HS-5 (cell line): ENCODE results near the gene MPZL1.

Source experiments
- DNase-seq: peaks from one replicate; pipeline ENCODE4 v3.0.0-alpha.2; 2012; ENCODE audit warnings: low read depth

MPZL1 gene

DNA sequence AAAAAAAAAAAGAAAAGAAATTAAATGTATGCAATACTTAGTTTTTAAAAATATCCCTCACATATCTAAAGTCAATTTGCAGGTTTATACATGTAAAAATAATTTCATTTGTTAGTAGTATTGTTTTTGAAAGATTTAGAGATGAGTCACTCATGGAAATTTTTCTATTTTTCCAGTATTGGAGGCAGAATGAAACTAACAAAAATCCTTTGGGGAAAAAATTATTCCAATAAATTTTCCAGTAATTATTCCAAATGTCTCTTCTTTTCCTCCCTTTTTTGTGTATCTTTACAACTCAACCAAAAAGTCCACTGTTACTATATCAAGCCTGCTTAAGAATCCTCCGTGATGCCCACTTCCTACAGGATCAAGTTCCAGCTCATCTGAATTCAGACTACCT, 29.9 kb downstream of the MPZL1 start:
- no peak for DNase-seq

DNA sequence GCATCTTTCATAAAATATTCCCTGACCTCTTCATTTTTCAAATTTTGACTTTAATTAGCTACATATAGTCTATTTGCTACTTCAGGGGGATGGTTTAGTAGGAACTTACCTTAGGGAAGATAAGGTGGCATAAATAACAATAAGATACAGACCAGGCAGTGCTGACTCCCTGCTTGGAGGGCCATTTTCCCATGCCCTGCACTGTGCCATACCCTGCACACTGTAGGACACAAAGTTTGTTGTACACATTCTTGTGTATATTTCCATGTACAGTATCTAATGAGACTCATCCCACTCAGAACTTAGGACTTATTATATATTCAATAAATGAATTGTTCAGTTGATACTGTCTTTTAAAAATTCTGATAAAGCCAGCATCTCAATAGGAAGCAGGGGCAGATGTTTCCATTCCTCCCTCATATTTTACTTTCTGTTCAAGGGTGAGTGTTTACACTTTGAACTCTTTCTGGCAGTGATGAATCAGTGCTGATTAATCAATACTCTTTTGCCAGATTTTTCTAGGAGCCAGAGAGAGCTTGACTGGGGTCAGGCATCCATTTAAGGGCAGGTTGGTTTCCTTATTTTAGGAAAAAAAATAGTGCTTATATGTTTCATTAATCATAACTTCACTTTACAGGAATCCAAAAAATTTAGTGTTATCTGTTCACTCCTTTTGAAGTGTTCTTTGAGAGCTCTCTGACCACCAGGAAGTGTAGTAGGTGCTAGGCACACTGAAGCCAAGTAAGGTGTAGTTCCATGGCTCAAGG, 30.6 kb downstream of the MPZL1 start:
- DNase-seq = peak; percentile 55

DNA sequence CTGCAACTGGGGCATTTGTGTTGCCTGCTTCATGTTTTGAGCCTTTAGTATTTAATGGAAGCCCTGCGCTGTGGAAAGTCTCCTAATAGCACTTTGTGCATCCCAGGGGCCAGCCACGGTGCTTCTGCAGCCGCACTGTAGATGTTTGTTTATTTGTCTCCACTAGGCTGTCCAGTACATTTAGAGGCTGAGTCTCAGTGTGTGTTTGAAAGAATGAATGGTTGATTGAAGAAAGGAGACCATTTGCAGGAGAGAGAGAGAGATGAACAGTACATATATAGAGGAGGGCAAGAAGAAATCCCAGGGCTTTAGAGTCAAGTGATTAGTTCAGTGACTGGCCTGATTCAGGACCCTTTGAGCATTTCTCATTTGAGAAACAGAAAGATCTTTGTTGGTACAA, 33.9 kb downstream of the MPZL1 start:
- no peak for DNase-seq

DNA sequence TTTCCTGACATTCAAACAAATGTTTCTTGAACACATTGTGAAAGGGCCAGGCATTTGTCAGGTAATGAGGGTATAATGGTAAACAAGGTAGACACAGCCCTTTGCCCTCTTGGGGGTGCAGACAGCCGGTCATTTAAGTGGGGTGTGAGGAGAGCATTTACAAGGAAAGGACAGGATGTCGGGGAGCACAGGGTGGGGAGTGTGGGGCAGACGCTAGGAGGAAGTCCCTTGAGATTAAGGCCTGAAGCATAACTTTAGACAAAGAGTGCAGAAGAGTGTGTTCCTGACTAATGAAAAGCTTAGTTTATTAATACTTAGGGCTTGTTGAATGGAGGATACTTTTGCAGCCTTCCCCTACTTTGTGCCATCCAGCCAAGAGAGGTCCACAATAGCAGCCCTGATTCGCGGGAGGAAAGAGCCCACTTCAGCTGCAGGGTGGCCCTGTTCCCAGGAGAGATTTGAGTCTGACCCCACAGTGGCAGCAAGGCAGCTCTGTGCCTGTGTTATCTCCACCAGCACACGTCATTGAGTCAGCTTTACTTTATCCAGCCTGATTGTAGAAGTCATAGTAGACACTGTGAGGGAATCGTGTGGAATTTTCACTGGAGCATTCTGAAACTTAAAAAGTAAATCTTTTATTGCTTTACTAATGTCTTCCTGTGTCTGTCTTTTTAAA, 35.1 kb downstream of the MPZL1 start:
- no peak for DNase-seq

DNA sequence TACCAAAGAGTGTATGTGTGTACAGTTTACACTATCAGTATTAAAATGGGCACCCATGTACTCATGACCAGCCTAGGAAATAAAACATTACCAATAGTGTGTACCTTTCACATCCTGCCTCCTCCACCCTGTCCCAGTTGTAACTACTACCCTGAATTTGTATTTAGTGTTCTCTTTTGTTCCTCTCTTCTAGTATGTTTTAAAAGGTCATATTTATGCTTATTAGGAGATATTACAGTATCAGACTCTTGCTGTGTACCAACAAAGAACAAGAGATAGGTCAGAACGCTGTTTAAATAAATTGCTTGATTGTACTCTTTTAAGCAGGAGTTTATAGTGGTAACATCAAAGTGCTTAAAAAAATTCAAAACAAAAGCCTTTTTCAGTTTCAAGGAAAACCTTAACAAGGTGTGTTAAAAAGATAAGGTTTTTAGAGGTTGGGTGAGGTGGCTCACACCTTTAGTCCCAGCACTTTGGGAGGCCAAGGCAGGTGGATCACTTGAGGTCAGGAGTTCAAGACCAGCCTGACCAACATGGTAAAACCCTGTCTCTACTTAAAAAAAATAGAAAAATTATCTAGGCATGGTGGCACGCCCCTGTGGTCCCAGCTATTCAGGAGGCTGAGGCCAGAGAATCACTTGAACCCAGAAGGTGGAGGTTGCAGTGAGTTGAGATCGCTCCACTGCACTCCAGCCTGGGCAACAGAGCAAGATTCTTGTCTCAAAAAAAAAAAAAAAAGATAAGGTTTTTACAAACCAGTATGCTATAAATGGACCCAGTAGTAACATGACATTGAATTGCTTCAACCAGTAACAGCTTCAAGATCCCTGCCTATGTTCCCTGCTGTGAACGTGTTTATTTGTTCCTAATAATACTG, 35.9 kb downstream of the MPZL1 start:
- DNase-seq = no peak

DNA sequence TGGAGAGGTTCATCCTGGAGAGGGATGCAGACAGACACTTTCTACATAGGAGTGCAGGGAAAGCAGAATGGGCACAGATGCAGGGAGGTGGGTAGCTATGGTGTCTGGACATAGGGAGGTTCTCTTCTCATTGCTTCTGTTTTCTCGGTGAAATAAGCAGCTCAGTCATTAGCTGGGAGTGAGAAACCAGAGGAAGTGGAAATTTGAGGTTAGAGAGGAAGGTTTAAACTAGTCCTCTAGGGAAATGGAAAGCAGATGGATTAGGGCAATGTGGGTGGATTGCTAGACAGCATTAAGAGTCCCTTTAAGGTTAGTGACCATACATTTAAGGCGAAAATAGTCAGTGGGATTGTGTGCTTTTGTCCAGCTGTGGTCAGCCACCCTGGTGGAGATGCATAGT, 39.6 kb downstream of the MPZL1 start:
- DNase-seq = no peak

DNA sequence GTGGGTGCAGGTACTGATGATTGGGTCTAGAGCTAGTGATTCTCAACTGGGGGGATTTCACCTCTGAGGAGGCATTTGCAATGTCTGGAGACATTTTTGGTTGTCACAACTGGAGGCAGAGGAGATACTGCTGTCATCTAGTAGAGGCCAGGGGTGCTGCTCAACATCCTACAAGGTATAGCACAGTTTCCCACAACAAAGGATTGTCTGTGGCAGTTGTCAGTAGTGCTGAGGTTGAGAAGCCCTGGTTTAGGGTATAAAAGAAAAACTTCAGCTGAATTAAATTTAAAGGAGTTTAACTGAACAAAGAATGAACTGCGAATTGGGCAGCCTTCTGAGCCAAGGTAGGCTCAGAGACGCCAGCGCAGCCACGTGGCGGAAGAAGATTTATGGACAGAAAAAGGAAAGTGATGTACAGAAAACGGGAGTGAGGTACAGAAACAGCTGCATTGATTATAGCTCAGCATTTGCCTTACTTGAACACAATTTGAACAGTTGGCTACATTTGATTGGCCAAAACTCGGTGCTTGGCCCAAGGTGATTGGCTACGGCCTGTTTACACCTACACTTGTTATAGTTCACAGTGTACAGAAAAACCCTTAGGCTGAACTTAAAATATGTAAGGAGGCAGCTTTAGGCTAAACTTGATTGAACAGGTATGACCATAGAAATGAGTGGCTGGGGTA, 40.4 kb downstream of the MPZL1 start:
- no peak for DNase-seq

DNA sequence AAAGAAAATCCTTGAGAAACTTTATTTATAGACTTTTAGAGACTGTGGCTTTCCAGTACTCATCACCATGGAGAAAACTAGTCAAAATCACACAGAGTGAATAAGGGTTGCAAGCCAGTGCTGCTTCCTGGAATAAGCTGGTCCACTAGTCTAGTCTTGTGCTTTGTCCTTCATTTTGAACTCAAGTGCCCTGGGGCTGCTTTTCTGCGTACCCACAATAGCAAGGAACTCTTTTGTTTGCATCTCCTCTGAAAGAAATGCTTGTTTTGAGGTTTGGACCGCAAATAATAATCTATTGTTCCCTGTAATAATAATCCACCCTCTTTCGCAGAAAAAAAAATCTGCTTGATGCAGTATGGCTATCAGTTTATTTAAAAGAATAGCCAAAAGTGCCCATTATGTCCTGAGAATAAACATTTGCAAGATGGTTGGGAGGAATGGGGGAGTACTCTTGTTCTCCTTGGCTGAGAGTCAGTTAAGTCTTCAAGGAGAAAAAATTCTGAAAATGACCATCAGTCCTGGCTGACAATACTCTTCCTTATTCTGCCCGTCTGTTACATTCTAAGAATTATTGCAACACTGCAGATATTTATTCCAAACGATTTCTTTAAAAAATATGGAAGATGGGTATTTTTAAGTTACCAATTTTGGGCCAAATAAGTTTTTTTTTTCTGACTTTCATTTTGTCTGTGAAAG, 41.9 kb downstream of the MPZL1 start:
- no peak for DNase-seq

DNA sequence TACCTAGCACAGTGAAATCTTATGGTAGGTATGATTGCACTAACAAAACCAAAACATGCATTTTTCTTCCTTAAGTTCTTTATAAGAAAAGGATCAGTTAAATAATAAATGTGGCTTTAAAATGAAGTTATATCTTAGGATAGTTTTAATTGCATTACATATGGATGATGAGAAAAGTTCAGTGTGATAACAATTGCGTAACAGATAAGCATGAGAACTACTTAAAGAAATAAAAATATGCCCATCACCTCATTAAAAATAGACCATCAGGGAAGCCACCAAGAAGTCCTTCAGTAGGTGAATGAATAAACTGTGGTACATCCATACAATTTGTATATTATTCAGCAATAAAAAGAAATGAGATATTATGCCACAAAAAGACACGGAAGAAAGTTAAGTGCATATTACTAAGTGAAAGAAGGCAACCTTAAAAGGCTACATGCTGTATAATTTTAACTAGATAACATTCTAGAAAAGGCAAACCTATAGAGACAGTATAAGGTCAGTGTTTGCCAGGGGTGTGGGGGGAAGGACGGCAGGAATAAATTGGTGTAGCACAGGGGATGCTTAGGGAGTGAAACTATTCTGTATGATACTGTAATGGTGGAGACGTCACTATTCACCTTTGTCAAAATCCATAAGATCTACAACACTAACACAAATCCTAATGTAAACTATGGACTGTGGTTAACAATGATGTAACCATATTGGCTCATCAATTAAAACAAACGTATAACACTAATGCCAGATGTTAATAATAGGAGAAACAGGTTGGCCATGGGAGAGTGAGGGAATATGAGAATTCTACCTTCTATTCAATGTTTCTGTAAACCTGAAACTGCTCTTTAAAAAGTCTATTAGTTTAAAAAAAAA, 42.9 kb downstream of the MPZL1 start:
- no peak for DNase-seq

DNA sequence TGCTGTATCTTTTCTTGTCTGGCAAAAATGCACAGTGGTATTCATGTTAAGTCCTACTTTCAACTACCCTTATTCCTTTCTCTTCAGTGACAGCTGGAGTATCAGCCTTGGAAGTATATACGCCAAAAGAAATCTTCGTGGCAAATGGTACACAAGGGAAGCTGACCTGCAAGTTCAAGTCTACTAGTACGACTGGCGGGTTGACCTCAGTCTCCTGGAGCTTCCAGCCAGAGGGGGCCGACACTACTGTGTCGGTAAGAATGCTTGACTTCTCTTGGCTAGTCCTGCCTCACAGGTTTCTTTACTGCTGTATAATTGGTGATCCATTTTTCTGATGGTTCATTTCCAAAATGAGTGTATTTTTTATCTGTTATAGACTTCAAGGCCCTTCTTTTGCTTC, 43.7 kb downstream of the MPZL1 start:
- DNase-seq = no peak

DNA sequence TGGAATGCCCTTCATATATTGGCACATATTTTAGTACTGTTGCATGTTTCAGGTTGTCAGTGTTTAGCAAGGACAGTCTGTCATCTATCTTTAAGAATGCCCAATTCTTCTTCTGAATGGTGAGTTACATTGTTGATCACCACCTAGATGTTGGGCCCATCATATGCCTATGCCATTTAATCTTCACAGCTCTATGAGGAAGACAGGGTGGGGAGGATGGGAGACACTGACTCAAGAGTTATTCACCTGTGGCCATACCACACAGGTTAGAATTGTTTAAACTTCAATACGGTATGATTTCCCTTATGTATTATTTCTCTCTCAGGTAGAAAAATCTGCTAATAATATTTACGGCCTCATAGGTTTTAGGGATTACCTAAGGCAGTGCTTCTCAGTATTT, 44.8 kb downstream of the MPZL1 start:
- DNase-seq = no peak

DNA sequence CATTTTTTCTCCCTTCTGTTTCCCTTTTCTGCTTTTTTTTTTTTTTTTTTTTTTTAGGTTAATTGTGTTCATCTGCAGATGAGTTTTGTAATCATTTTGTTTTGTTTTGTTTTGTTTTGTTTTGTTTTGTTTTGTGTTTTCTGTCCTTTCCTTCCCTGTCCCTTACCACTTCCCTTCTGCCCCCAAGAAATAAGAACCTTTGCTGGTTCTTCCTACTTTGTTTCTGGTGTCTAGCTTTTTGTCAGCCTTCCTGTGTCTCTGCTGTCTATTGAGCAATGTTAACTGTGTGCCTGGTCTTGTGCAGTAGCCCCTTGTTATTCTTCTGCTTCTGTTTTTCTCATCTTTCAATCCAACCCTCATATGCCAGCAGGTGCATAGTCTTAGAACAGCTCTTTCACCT, 46.0 kb downstream of the MPZL1 start:
- no peak for DNase-seq

DNA sequence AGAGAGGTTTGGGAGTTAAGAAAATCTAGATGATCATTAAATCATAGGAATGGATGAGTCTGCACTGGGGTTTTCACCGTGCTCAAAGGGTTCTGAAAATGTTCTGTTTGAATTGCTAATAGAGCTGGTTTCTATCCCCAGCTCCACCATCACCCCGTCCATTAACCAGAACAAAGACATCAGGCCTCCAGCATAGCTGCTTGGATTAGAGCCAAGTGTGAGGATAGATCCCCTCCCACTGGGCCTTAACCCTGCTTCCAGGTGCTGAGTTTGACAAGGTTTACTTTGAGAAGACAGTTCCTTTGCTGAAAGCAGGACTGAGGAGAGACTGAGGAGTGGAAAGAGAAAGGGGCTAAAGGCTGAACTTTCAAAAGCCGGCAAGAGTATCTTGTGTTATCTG, 48.3 kb downstream of the MPZL1 start:
- no peak for DNase-seq

DNA sequence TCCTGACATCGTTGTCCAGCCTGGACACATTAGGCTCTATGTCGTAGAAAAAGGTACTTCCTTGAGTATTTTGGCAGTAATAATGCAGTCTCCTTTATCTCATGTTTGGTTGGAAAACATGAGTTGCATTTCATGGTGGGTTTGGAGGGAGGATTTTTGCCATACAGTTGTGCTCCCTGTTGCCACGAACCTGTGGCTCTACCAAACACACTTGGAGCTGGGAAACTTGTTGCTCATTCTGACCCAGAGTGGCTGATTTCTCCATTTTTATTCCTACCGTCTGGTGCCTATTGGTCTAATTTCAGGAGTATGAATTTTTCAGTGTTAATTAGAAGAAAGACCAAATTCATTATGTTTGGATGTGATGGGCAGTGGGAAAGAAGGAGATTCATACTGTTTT, 50.7 kb downstream of the MPZL1 start:
- no peak for DNase-seq

DNA sequence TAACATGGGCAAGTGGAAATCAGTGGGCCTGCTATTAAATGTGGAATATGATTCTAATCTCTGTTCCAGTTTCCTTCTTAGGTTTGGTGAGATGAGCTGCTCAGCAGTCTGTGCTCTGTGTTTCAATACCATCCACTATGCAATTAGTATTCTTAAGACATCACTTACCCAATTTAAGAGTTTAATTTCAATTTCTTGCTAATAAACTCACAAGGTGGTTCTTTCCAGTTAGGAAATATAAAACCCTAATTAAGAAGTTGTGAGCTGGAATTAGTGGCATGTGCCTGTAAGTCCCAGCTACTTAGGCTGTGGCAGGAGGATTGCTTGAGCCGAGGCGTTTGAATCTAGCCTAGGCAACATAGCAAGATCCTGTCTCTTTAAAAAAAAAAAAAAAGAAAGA, 51.7 kb downstream of the MPZL1 start:
- DNase-seq = no peak

DNA sequence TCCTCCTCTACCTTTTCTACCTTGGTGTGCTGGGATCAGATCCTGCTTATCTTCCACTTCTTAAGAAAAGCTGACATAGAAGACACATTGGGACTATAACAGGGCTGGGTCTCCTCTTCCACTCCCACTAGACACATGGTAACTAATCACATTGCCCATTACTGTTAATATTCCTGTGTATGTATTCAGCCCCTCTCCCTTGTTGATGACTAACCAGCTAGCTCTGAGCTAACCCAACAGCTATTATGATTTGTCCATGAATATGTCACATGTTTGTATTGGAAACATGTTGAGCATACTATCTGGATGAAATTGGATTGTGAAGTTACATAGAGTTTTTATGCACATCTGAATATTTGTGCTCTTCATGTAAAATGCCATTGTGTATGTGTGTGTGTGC, 52.9 kb downstream of the MPZL1 start:
- DNase-seq = no peak

DNA sequence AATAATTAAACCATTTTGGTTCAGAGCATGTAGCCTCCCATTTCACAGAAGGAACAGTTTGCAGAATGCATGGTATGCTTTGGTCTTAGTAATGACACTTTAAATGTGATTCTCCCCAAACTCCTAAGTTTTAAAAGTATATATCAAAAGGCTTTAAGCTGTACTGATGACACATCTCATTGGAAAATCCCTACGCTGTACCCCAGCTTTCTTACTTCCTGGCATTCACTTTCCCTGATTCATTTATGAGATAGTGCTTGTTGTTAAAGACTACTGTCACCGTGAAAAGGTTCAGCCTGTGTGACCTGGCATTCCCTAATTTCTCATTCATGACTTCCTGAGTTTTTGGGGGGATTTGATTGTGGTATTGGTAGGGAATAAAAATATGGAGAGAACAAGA, 53.4 kb downstream of the MPZL1 start:
- DNase-seq = no peak

DNA sequence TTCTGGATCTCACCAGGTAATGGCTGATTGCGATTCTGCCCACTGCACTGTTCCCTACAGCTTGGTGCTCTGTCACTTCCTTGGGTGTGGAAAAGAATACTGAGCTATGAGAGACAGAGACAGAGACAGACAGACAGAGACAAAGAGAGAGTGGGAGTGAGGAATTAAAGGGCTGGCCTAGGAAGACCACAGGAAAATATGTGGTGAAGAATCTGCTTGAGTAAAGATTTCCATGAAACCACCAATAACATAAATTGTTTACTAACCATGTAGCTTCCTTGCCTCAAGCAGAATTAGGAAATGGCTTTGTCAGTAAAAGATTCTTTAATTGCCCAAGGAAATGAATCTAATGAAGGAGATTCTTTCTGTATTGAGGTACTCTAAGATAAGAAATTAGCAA, 54.4 kb downstream of the MPZL1 start:
- no peak for DNase-seq

DNA sequence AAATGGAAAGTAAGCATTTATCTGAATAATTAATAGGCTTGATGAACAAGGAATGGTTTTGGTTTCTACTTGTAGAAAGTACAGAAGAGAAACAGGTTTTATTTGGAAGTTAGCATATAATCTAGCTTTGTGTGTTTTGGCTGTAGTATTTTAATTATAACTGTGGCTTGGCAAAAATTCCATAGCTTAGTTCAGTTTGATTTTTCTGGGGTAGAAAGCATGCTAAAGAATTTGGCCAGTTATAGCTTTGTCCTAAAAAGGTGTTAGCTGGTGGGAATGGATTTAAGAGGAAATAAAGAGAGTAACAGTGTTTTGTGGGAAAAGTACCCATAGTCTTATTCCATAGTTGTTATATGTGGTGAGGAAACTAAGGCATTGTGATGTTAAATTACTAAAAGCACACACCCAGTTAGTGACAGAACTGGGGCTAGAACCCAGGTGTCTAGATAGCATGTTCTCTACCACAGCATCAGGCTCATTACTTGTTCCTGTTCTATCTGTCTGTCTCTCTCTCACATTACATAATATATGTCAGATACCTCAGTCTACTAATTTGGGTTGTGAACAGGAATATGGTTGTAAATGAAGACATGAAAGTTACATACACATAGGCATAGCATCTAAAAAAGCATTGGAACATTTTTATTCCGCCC, 55.0 kb downstream of the MPZL1 start:
- DNase-seq = no peak

DNA sequence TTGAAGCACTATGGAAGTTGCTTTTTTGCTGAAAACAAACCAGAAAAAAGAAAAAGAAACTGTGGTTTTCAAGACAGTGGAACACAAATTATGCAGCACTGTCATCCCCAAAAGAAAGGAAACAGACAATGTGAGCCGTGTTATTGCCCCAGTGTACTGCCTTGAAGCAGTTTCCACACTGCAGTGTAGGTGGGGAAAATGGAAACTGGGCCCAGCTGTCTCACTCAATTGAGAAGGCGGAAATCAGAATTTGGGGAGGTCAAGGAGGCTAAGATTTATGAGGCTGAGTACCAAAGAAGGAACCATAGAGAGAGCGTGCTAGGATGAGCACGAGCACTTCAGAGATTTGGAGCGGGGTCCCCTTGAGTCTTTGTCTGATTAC, 55.5 kb downstream of the MPZL1 start:
- no peak for DNase-seq
